ENCODE data around the gene SUB1.

GRCh38 chr5:32562843-32563242 lies 22.5 kb upstream of the SUB1 start:
- TF ChIP-seq CTCF (IDR thresholded peaks at IDR 0.05; ENCODE audit: low read length) = no peak
- no peak for TF ChIP-seq EZH2 (IDR thresholded peaks at IDR 0.05; ENCODE audit: borderline replicate concordance, low read length)

Measured in OCI-LY1 (cell line).